ENCODE measurements around the gene CD5L. TPM values are rescaled to one million over a fixed set of nuclear protein-coding genes. Genes with fewer than 3 reads are reported as not detected.

The CD5L gene
- polyA plus RNA-seq, 1 donor from 2014 or later: not detected

DNA sequence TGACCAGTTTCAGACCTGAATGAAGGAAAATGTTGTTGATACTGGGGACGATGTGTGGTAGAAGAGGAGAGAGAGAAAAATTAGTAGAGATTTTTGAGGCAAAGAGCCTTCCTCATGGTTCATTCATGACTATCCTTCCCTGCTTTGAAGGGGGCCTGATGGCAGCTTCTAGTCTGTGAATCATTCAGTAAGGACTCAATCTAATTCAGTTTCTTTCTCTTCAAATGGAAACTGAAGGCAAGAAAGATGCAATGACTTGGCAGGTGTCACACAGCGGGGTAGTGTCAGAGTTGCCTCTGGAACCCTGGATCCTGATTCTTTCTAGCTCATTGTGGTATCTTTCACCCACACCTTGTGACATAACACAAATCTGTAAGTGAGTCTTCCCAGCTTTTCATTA is 14.9 kb upstream of the CD5L start:
- Histone ChIP-seq H3K9ac (ENCODE audit: low read length) (no peak overlapping the region), H3K36me3 (ENCODE audit: insufficient read depth, low read length) (no peaks in the 10 kb centered on the region), H3K9me3 (ENCODE audit: low read length) (no peaks in the 10 kb centered on the region), H3K4me3 (ENCODE audit: low read length) (no peak overlapping the region), H3F3A (ENCODE audit: insufficient read depth, low read length, poor library complexity, severe bottlenecking) (no peaks in the 10 kb centered on the region), H3K9me2 (ENCODE audit: insufficient read depth, low read length) (no peaks in the 10 kb centered on the region), H3K4me2 (ENCODE audit: low read length) (no peak overlapping the region), H3K79me2 (replicated peaks; ENCODE audit: insufficient read depth, low read length) (no peaks in the 10 kb centered on the region), H3K27ac (ENCODE audit: low read length) (no peak overlapping the region), H4K20me1 (ENCODE audit: insufficient read depth) (no peaks in the 10 kb centered on the region), H3K27me3 (ENCODE audit: insufficient read depth, low read depth, low read length) (no peaks in the 10 kb centered on the region), H2AFZ (ENCODE audit: low read depth, low read length) (no peak overlapping the region)
- TF ChIP-seq SMC3 (conservative IDR thresholded peaks at IDR 0.05; ENCODE audit: poor library complexity) (no peak), EP300 (conservative IDR thresholded peaks at IDR 0.05; ENCODE audit: poor library complexity, severe bottlenecking) (no peak), TAF1 (IDR thresholded peaks at IDR 0.05; ENCODE audit: low read depth) (no peak), POLR2AphosphoS5 (IDR thresholded peaks at IDR 0.05) (no peak), MXI1 (conservative IDR thresholded peaks at IDR 0.05; ENCODE audit: poor library complexity, severe bottlenecking) (no peak), RAD21 (conservative IDR thresholded peaks at IDR 0.05) (no peak), EZH2 (IDR thresholded peaks at IDR 0.05; ENCODE audit: borderline replicate concordance, insufficient read depth, low read length, poor library complexity, severe bottlenecking) (no peak)
- TF ChIP-seq, protein P1, sequence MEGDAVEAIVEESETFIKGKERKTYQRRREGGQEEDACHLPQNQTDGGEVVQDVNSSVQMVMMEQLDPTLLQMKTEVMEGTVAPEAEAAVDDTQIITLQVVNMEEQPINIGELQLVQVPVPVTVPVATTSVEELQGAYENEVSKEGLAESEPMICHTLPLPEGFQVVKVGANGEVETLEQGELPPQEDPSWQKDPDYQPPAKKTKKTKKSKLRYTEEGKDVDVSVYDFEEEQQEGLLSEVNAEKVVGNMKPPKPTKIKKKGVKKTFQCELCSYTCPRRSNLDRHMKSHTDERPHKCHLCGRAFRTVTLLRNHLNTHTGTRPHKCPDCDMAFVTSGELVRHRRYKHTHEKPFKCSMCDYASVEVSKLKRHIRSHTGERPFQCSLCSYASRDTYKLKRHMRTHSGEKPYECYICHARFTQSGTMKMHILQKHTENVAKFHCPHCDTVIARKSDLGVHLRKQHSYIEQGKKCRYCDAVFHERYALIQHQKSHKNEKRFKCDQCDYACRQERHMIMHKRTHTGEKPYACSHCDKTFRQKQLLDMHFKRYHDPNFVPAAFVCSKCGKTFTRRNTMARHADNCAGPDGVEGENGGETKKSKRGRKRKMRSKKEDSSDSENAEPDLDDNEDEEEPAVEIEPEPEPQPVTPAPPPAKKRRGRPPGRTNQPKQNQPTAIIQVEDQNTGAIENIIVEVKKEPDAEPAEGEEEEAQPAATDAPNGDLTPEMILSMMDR (IDR thresholded peaks at IDR 0.05; ENCODE audit: poor library complexity, severe bottlenecking): no peak
- TF ChIP-seq, protein P2, sequence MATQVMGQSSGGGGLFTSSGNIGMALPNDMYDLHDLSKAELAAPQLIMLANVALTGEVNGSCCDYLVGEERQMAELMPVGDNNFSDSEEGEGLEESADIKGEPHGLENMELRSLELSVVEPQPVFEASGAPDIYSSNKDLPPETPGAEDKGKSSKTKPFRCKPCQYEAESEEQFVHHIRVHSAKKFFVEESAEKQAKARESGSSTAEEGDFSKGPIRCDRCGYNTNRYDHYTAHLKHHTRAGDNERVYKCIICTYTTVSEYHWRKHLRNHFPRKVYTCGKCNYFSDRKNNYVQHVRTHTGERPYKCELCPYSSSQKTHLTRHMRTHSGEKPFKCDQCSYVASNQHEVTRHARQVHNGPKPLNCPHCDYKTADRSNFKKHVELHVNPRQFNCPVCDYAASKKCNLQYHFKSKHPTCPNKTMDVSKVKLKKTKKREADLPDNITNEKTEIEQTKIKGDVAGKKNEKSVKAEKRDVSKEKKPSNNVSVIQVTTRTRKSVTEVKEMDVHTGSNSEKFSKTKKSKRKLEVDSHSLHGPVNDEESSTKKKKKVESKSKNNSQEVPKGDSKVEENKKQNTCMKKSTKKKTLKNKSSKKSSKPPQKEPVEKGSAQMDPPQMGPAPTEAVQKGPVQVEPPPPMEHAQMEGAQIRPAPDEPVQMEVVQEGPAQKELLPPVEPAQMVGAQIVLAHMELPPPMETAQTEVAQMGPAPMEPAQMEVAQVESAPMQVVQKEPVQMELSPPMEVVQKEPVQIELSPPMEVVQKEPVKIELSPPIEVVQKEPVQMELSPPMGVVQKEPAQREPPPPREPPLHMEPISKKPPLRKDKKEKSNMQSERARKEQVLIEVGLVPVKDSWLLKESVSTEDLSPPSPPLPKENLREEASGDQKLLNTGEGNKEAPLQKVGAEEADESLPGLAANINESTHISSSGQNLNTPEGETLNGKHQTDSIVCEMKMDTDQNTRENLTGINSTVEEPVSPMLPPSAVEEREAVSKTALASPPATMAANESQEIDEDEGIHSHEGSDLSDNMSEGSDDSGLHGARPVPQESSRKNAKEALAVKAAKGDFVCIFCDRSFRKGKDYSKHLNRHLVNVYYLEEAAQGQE (IDR thresholded peaks at IDR 0.05; ENCODE audit: borderline replicate concordance): no peak

DNA sequence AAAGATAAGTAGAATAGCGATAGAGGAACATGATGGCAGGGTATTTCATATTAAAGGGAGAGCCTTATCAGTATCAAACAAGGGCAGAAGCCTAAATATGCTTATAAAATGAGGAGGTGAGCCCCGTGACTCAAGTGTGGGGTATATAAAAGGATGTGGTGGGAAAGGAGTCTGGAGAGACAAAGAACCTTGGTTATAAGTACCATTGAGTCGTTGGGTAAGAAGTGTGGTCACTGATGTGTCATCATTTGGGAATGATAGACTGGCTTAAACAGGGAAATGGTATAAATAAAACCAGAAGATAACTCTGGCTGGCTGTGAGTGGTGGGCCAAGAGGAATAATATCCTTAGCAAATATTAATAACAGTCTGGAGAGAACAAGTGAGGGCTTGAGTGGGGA is 10.9 kb upstream of the CD5L start:
- H3K27ac ChIP-seq (ENCODE audit: low read length): no peak overlapping the region
- no peaks in the 10 kb centered on the region for H3K27me3 ChIP-seq (ENCODE audit: insufficient read depth, low read depth, low read length)
- no peak overlapping the region for H3K4me3 ChIP-seq (ENCODE audit: low read length)
- H3K79me2 ChIP-seq (replicated peaks; ENCODE audit: insufficient read depth, low read length): no peaks in the 10 kb centered on the region
- H3F3A ChIP-seq (ENCODE audit: insufficient read depth, low read length, poor library complexity, severe bottlenecking): no peaks in the 10 kb centered on the region
- H2AFZ ChIP-seq (ENCODE audit: low read depth, low read length): no peak overlapping the region
- TF ChIP-seq, protein P2 (IDR thresholded peaks at IDR 0.05; ENCODE audit: borderline replicate concordance): no peak
- TF ChIP-seq EZH2 (IDR thresholded peaks at IDR 0.05; ENCODE audit: borderline replicate concordance, insufficient read depth, low read length, poor library complexity, severe bottlenecking) (no peak), MXI1 (conservative IDR thresholded peaks at IDR 0.05; ENCODE audit: poor library complexity, severe bottlenecking) (no peak), EP300 (conservative IDR thresholded peaks at IDR 0.05; ENCODE audit: poor library complexity, severe bottlenecking) (no peak), TAF1 (IDR thresholded peaks at IDR 0.05; ENCODE audit: low read depth) (no peak), POLR2AphosphoS5 (IDR thresholded peaks at IDR 0.05) (no peak), RAD21 (conservative IDR thresholded peaks at IDR 0.05) (no peak), SMC3 (conservative IDR thresholded peaks at IDR 0.05; ENCODE audit: poor library complexity) (no peak)
- TF ChIP-seq, protein P1 (IDR thresholded peaks at IDR 0.05; ENCODE audit: poor library complexity, severe bottlenecking): no peak
- H3K9me2 ChIP-seq (ENCODE audit: insufficient read depth, low read length): no peaks in the 10 kb centered on the region
- H3K4me2 ChIP-seq (ENCODE audit: low read length): no peak overlapping the region
- no peak overlapping the region for H3K9ac ChIP-seq (ENCODE audit: low read length)
- H4K20me1 ChIP-seq (ENCODE audit: insufficient read depth): no peaks in the 10 kb centered on the region
- no peaks in the 10 kb centered on the region for H3K36me3 ChIP-seq (ENCODE audit: insufficient read depth, low read length)
- H3K9me3 ChIP-seq (ENCODE audit: low read length): no peaks in the 10 kb centered on the region

Measured in neural cell (in vitro differentiated cells).